Astrocyte (in vitro differentiated cells and primary cell): ENCODE measurements around the gene ZMYND19.
"Not testable (repeated sequence)": the region's sequence is repeated elsewhere in the genome, so short reads cannot be mapped to it uniquely, and the experiment has no call there.

Source experiments
- EZH2 ChIP-seq: IDR thresholded peaks from 2 replicates; pipeline ENCODE4 v1.6.1; 2012; ENCODE audit warnings: mild to moderate bottlenecking, low read length, inconsistent platforms; ENCODE audit not compliant: insufficient read depth
- TF ChIP-seq, protein P1 (sequence below): IDR thresholded peaks from 2 replicates; pipeline ENCODE4 v1.5.1; 2011; ENCODE audit warnings: low read depth, mild to moderate bottlenecking, inconsistent platforms, low read length, moderate library complexity; ENCODE audit not compliant: insufficient read depth

DNA sequence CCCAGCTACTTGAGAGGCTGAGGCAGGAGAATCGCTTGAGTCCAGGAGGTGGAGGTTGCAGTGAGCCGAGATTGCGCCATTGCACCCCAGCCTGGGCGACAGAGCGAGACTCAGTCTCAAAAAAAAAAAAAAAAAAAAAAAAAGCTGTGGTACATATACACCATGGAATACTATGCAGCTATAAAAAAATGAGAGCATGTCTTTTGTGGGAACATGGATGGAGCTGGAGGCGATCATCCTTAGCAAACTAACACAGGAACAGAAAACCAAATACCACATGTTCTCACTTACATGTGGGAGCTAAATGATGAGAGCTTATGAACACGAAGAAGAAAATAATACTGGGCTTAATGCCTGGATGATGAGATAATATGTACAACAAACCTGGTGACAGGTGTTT lies 6.3 kb upstream of the ZMYND19 start:
- TF ChIP-seq, protein P1, sequence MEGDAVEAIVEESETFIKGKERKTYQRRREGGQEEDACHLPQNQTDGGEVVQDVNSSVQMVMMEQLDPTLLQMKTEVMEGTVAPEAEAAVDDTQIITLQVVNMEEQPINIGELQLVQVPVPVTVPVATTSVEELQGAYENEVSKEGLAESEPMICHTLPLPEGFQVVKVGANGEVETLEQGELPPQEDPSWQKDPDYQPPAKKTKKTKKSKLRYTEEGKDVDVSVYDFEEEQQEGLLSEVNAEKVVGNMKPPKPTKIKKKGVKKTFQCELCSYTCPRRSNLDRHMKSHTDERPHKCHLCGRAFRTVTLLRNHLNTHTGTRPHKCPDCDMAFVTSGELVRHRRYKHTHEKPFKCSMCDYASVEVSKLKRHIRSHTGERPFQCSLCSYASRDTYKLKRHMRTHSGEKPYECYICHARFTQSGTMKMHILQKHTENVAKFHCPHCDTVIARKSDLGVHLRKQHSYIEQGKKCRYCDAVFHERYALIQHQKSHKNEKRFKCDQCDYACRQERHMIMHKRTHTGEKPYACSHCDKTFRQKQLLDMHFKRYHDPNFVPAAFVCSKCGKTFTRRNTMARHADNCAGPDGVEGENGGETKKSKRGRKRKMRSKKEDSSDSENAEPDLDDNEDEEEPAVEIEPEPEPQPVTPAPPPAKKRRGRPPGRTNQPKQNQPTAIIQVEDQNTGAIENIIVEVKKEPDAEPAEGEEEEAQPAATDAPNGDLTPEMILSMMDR, result not testable (repeated sequence)
- not testable (repeated sequence) for TF ChIP-seq EZH2
